Activated B cell treated with CpG ODN at 0.5 μM for 24 hours (primary cell): ENCODE data around the gene SPEM2. TPM values are rescaled to one million over a fixed set of nuclear protein-coding genes. Genes with fewer than 3 reads are reported as not detected.
A peak's percentile ranks its signal among the peaks of the same experiment; 100 is the strongest.

Experiments
- ATAC-seq: fragments of 200-7000 bp; cut with Tn5 transposase; one replicate; pipeline ENCODE4 v1.10.0; 2021; ENCODE audit warnings: low read depth, mild to moderate bottlenecking, moderate library complexity
- CTCF ChIA-PET: fragments of 350-600 bp; sonication (Branson Sonifier 250); formaldehyde crosslinking; loops from one replicate; lab custom pipeline; 2021; ENCODE audit warnings: antibody characterized with exemption; lab: Charles Lee
- POLR2A ChIA-PET: fragments of 350-600 bp; sonication (Branson Sonifier 250); formaldehyde crosslinking; loops from one replicate; lab custom pipeline; 2021; ENCODE audit warnings: antibody characterized with exemption; lab: Charles Lee
- DNase-seq: peaks from one replicate; pipeline ENCODE4 v3.0.0; 2022
- H3K27ac Mint-ChIP-seq: one replicate; pipeline ENCODE4 v1.8.0; 2020; ENCODE audit warnings: mixed read lengths
- H3K27me3 Mint-ChIP-seq: one replicate; pipeline ENCODE4 v1.8.0; 2021; ENCODE audit warnings: mixed read lengths
- H3K36me3 Mint-ChIP-seq: one replicate; pipeline ENCODE4 v1.8.0; 2021; ENCODE audit warnings: low read depth, mixed read lengths
- H3K4me1 Mint-ChIP-seq: one replicate; pipeline ENCODE4 v1.8.0; 2021; ENCODE audit warnings: mixed read lengths
- H3K4me3 Mint-ChIP-seq: one replicate; pipeline ENCODE4 v1.8.0; 2020; ENCODE audit warnings: mild to moderate bottlenecking, mixed read lengths
- H3K9me3 Mint-ChIP-seq: one replicate; pipeline ENCODE4 v1.8.0; 2020; ENCODE audit warnings: mixed read lengths
- CTCF ChIP-seq: fragments of 200-600 bp; IDR thresholded peaks from one replicate; pipeline ENCODE4 v1.8.0; 2022; ENCODE audit warnings: antibody characterized with exemption, mild to moderate bottlenecking
- intact Hi-C: fragments of 100-400 bp; cut with micrococcal nuclease; formaldehyde crosslinking; loops from one replicate; pipeline ENCODE4 v1.15.1; 2024
- total RNA-seq: library from RNA; stranded (reverse); gene quantifications from 2 replicates; pipeline ENCODE4 v1.2.3, GENCODE V29; 2022

The SPEM2 gene
- total RNA-seq, 1 donor from 2014 or later = not detected

- TF ChIP-seq CTCF = no peak
- Mint-ChIP-seq H3K27ac (no peak overlapping the region), H3K9me3 (no peaks in the 10 kb centered on the region)
Measured at GRCh38 chr17:7389924-7390910, 35.2 kb upstream of the SPEM2 start.

DNA sequence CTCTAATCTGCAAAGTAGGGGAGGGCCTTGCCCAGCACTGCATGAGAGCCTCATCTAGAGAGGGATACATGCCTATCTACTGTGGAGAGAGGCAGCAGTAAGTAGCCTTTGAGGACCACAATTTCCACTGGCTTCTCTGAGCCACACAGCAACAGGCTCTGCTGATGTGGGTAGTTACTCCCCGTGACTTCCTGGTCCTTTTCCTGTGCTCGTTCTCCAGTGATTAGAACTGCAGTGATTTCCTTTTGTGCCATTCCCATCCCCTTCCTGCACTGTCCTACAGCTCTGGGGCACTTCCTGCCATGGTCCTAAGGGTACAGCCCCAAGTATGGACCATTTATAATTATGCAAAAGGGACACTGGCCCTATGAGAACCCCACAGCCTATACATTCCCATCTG lies 34.1 kb upstream of the SPEM2 start:
- Mint-ChIP-seq H3K27me3 (no peaks in the 10 kb centered on the region), H3K4me1 (peaks cover 13% of the 10 kb centered on the region), H3K36me3 (peaks cover 32% of the 10 kb centered on the region), H3K27ac (no peak overlapping the region), H3K9me3 (no peaks in the 10 kb centered on the region), H3K4me3 (no peak overlapping the region)
- CTCF ChIA-PET = no interaction called here
- ATAC-seq (no peak), DNase-seq (no peak)
- POLR2A ChIA-PET = no interaction called here
- no peak for TF ChIP-seq CTCF
- intact Hi-C loops = no loop called here

More at GRCh38 chr17:7389924-7390910, 35.2 kb upstream of the SPEM2 start:
- ChIA-PET CTCF (no interaction called here), POLR2A (interaction anchor here (0.7 kb wide), 1 partner anchor 14 kb away, joined by 3 read pairs; no protein-coding TSS in a partner anchor)
- Mint-ChIP-seq H3K27me3 (no peaks in the 10 kb centered on the region), H3K36me3 (peaks cover 32% of the 10 kb centered on the region), H3K4me1 (peaks cover 12% of the 10 kb centered on the region), H3K4me3 (no peak overlapping the region)
- no peak for ATAC-seq
- intact Hi-C loops = no loop called here
- DNase-seq = no peak

GRCh38 chr17:7392696-7393612 lies 32.5 kb upstream of the SPEM2 start:
- H3K4me1 Mint-ChIP-seq = peaks cover 13% of the 10 kb centered on the region
- ChIA-PET POLR2A (interaction anchor here (2.4 kb wide), 1 partner anchor 10 kb away, joined by 40 read pairs; the partner anchor contains the start of gene TMEM256), CTCF (interaction anchor here (1.0 kb wide), 1 partner anchor 43 kb away, joined by 3 read pairs; no protein-coding TSS in a partner anchor)
- TF ChIP-seq CTCF = no peak
- no peaks in the 10 kb centered on the region for H3K27me3 Mint-ChIP-seq
- DNase-seq (no peak), ATAC-seq (no peak)
- H3K36me3 Mint-ChIP-seq = peaks cover 30% of the 10 kb centered on the region
- H3K4me3 Mint-ChIP-seq = peak overlapping the region; percentile 91
- intact Hi-C loops = no loop called here
- no peak overlapping the region for H3K27ac Mint-ChIP-seq
- no peaks in the 10 kb centered on the region for H3K9me3 Mint-ChIP-seq

DNA sequence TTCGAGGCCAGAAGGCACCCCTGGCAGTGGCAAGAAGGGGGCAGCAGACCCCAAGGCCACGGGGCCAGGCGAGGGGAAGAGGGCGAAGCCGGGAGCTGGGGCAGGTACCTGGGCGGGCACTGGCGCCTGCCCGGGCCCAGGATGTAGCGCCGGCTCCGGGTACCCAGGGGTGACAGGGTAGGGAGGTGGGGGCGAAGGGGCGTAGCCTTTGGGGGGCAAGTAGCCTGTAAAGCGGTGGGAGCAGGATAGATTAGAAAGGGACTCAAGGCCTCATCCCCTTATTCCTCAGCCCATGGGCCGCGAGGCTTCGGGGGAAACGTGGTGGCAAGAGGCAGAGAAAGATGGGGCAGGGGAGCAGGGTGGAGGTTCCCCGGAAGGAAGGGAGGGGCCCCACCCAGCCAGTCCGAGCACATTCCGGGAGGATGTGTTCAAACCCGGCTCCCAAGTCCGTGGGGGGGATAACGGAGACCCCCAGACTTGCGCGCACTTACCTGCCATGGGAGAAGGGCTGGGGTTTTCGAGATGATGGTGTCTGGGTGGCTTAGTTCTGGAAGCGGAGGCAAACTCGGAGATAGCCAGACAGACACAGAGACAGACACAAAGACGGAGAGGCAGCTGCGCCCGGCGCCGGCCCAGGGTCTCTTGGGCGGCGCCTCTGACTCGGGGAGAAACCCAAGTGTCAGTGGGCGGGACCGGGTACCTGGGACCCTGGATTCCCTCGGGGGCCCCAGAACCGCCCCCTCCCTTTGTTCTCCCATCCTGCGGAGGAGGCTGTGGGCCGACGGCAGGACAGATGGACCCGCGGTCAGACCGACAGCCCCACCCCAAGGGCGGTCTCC lies 31.6 kb upstream of the SPEM2 start:
- intact Hi-C loops = loop anchor here (1.0 to 2.0 kb wide), 5 partner anchors 10 to 91 kb away; partner anchors contain the start of genes POLR2A, TMEM102 and TMEM256
- Mint-ChIP-seq H3K4me3 (peak overlapping the region; percentile 91), H3K4me1 (peaks cover 15% of the 10 kb centered on the region), H3K9me3 (no peaks in the 10 kb centered on the region), H3K27me3 (no peaks in the 10 kb centered on the region), H3K36me3 (peaks cover 27% of the 10 kb centered on the region), H3K27ac (peak overlapping the region; percentile 84)
- TF ChIP-seq CTCF = no peak
- no peak for DNase-seq
- POLR2A ChIA-PET = interaction anchor here (0.5 to 2.4 kb wide), 14 partner anchors 9 to 1409 kb away, joined by 3 to 40 read pairs (median 5); partner anchors contain the start of genes GPS2, POLR2A, SENP3 and TMEM102
- CTCF ChIA-PET = interaction anchor here (0.8 to 1.0 kb wide), 3 partner anchors 10 to 167 kb away, joined by 3 to 4 read pairs (median 3); partner anchors contain the start of gene TMEM256
- ATAC-seq = peak; percentile 68
